GM20000 (cell line): ENCODE data around the gene ZBP1.
A peak's percentile ranks its signal among the peaks of the same experiment; 100 is the strongest.

Experiments used
- DNase-seq: peaks from one replicate; pipeline ENCODE4 v3.0.0; 2012; ENCODE audit warnings: low spot score
- CTCF ChIP-seq: IDR thresholded peaks from 2 replicates; pipeline ENCODE4 v1.5.1; 2012; ENCODE audit warnings: mild to moderate bottlenecking, control low read depth; ENCODE audit errors: extremely low read depth, missing control alignments

The ZBP1 gene

DNA sequence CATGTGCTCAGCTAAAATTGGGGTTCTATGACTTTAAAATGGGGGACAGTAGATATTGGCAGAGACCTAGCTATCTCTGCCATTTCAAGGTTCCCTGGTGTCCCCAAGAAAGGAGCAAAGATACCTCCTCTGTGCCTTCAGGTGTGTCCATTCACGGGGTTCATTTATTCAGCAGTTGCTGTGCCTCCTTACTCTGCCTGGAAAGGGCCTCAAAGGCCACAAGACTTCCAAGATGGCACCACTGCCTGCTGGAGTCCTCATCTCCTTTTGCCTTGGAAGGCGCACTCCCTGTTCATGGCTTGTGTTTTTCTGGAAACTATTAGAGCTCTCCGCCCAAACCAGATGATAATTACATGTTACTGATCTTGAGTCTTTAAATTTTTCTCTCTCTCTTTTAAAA lies 3.9 kb upstream of the ZBP1 start:
- no peak for DNase-seq
- TF ChIP-seq CTCF: no peak

- peak; percentile 57 for DNase-seq
- TF ChIP-seq CTCF: peak; percentile 64
Measured at GRCh38 chr20:57622579-57623381, 2.6 kb upstream of the ZBP1 start.

DNA sequence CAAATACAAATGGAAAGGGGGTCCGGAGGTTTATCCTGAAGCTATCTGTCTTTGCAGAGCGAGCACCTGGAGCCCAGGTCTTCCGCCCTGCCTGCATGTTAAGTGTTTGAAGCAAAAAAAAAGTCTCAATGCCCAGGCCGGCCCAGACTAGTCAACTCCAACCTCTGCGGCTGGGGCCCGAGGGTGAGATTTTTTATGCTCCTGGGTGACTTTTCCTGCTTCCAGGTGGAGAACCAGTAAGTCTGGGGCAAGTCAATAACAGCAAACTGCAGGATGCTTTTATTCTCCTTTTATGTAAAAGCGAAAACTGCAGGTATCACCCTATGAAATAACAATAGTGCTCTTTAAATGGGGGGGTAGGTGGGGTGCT lies 2.0 kb upstream of the ZBP1 start:
- DNase-seq: no peak
- TF ChIP-seq CTCF: no peak

- DNase-seq: no peak
- TF ChIP-seq CTCF: no peak
Measured at GRCh38 chr20:57621421-57622200, 1.4 kb upstream of the ZBP1 start.

DNA sequence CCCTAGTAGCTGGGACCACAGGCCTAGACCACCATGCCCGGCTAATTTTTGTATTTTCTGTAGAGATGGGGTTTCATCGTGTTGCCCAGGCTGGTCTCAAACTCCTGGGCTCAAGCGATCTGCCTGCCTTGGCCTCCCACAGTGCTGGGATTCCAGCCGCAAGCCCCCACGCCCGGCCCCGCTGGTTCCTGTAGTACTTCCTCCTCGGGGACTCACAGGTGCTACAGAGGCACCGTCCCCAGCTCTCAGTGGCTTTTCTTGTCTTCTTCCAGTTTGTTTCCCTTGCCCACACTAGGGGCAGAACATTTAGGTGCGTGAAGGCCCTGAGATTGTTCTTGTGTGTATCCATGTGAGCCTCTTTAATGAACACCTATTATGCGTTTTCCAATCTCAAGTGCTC lies 773 bp upstream of the ZBP1 start:
- no peak for DNase-seq
- no peak for TF ChIP-seq CTCF

GRCh38 chr20:57619051-57619831 lies 985 bp downstream of the ZBP1 start:
- peak; percentile 80 for DNase-seq

More at GRCh38 chr20:57619051-57619831, 985 bp downstream of the ZBP1 start:
- no peak for TF ChIP-seq CTCF
